ENCODE measurements around the gene NCAN.

DNA sequence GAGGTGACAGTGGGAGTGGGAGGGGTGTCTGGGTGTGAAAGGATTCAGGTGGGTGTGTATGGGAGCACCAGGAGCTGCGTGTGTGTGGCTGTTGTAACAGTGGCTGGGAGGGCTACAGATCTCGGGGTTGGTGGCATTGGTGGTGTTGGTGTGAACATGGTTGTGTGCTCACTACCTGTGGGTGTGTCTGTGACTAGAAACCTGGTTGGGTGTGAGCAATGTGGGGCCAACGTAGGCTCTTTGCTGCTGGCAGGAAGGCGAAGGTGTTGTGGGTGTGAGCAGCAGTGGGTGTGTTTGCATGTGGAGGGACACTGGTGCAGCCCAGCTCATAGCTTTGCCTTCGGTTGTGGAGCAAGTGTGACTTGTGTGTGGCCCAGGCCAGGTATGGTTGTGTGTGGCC is 4.8 kb upstream of the NCAN start:
- TF ChIP-seq EZH2phosphoT487 (conservative IDR thresholded peaks at IDR 0.05; ENCODE audit: low read length), result no peak
- TF ChIP-seq CTCF (IDR thresholded peaks at IDR 0.05; ENCODE audit: insufficient read depth, low read length, poor library complexity, severe bottlenecking), result no peak
